PC-9 (cell line): ENCODE data around the gene PDK3.
A peak's percentile ranks its signal among the peaks of the same experiment; 100 is the strongest.

Experiments used
- CTCF ChIP-seq: fragments of 200-600 bp; sonication (generic); conservative IDR thresholded peaks from 2 replicates; pipeline ENCODE4 v1.6.1; 2017; ENCODE audit warnings: mixed run types, antibody characterized with exemption, mild to moderate bottlenecking, moderate library complexity
- EZH2 ChIP-seq: fragments of 200-600 bp; sonication (generic); IDR thresholded peaks from 2 replicates; pipeline ENCODE4 v1.8.0; 2017; ENCODE audit warnings: antibody characterized with exemption, low read depth

GRCh38 chrX:24498975-24499374 lies 33.9 kb downstream of the PDK3 start:
- TF ChIP-seq CTCF (peak; percentile 70), EZH2 (no peak)
